ENCODE data around the gene CNTFR.

The CNTFR gene

DNA sequence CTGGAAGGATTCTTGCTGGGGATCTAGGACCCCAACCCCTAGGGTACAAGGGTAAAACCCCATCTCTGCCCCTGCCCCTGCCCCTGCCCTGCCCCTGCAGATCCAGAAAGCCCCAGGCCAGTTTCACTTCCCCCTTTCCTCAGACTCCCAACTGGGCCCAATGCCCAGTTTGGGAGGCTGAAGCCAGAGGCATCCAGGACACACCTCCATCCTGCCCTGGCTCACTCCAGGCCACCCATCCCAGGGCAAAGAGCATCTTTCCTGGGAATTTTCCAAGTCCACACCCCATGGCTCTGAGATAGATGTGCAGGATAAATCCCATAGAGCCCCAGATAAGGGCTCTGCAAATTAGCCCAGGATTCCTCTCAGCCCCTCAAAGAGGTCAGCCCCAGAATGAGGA, 17.4 kb downstream of the CNTFR start:
- no peak for DNase-seq

DNA sequence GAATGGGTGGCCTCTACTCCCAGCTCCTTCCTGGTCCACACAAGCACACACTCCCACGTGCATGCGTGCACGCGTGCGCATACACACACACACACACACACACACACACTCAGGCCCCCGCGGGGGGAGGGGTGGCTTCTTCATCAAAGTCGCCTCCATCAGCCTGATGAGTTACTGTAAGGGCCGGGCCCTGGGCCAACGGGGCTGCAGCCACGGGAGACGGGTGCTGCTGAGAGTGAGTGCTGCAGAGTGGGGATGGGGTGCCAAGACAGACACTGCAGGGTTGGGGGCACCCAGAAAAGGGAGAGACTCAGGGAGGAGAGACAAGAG, 18.1 kb downstream of the CNTFR start:
- DNase-seq: no peak

DNA sequence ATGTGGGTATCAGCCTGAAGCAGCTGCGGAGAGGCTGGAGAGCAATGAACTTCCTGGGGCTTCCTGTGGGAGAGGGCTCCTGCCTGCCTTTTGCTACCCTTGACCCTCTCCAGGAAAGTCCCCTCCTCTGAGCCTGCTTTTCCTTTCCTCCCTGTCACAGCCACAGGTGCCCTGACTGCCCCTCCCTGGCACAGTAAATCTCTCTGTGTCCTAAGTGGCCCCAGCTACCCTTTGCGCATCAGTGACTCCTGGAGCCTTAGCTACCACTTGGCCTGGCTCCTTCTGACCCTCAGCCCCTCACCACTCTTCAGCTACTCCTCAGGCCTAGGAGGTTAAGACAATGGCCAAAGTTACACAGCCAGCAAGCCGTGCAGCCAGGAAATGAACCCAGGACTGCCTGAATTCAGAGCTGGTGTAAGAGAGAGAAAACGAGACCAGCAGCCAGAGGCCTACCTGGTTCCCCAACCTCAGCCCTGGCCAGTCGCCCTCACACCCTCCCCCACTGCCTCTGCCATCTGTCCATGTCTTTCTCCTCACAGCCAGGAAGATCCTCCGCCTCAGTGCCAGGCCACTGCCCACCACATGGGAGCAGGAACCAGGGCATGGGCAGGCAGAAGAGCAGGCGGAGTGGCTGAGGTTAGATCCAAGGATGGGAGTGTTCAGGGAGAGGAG, 18.6 kb downstream of the CNTFR start:
- no peak for DNase-seq

DNA sequence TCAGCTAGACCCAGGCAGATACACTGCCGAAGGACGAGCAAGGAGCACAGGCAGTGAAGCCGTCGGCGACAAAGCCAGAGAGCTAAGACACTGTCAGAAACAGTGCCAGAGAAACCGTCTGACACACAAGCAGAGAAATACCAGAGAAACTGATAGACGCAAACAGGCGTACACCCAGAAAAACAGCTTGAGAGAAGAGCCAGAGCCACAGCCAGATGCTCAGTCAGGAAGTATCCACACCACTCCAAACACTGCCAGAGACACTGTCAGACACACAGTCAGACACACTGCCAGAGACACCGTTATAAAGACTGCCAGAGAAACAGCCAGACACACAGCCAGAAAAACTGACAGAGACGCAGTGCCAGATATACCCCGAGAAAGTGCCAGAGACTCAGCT, 19.1 kb downstream of the CNTFR start:
- peak; percentile 43 for DNase-seq

DNA sequence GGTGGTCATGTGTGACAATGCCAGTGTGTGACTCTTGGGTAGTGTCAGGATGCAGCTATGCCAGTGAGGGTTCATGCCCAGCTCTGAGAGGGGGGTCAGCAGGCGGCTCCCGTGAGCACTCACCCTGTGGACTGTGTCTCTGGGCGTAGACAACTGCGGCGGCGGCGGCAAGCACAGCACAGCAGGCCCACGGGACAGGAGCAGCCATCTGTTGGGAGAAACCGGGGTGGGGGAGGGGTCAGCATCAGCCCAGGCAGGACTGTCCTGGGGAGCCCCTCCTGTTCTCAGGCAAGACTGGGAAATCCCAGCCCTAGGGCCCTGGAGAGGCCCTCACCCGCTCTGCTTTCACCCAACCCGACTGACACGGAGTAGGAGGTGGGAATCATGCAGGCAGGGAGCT, 20.8 kb downstream of the CNTFR start:
- peak; percentile 22 for DNase-seq

- no peak for DNase-seq
Observed at GRCh38 chr9:34568133-34568532, 21.4 kb downstream of the CNTFR start.

DNA sequence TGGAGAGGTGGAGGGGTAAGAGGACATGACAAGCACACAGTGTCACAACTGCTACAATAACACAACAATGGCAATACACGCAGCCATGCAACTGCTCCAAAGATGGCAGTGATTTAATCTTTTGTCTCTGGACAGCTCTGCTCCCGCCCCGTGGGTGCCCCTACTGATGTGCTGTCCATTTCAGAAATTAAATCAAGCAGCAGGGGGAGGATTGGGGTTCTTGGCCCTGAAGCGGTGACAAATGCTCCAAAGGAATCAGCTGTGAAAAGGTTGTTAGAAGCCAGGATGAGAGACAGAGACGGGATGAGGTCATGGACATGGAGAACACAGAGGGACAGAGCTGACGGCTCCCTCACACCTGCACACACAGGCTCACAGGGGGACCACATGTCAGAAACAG, 22.6 kb downstream of the CNTFR start:
- no peak for DNase-seq

DNA sequence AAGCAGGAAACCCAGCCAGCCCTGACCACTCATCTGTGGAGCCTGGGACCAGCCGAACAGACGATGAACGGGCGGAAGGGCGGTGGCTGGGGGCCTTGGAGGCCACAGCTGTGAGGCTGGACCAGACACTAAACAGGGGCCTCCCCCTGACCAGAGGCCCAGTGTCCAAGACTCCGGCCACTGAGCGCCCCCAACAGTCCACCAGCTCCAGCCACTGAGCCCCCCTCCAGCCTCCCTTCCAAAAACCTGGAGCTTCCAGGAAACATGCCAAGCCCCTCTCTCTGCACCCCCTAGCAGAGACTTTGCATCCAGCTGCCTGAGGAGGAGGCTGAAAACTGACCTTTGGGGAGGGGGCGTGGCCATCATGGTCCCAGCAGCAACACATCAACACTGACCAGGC, 23.2 kb downstream of the CNTFR start:
- DNase-seq: no peak

DNA sequence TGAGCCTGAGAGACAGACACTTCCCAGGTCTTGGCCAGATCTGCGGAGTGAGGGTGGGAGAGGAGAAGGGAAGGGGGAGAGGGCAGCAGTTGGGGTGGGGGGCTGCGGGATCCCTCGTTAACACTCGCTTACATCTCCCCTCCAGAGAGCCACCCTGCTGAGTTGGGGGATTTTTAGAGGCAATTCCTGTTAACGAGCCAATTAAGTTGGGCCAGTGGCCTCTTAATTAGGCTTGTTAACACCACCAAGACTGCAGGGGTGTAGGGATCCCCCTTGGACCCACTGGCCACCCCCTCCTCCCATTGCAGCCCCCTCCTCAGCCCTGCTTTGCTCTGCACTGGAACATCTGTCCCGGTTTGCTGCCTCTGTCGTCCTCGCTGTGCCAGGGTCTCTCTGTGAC, 23.7 kb downstream of the CNTFR start:
- no peak for DNase-seq

DNA sequence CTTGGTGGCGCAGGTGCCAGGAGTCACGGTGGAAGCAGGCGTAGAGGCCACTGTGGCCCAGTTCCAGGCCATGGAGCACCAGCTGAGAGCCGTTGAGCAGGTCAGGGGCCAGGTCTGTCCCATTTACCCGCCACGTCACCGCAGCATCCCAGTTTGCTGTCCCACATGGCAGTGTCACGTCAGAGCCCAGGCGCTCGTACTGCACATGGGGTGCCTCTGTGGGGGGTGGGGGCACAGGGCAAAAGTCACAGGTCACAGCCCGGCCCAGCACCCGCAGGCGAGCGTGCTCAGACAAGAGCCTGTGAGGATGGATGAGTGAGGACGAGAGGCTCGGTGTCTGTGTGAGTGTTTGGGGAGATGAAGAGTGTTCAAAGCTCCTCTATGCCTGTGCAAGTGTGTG, 24.9 kb downstream of the CNTFR start:
- DNase-seq: no peak

DNA sequence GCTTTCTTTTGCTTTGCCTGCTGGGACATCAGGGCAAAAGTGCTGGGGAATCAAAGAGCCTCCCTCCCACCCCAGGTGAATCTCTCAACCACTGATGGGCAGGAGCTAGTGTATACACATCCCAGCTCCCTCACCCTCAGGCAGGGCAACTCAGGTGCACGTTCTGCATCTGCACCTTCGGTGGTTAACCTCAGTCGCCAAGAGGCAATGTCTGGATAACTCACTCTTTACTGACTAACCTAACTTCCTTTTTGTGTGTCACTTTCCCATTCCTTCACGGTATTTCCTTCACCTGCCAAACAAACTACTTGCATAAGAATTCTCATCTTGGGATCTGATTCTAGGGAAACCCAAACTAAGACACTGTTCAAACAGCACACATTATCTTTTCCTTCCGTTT, 26.3 kb downstream of the CNTFR start:
- no peak for DNase-seq

- peak; percentile 19 for DNase-seq
Observed at GRCh38 chr9:34562135-34562745, 27.3 kb downstream of the CNTFR start.

GRCh38 chr9:34560599-34561214, 28.8 kb downstream of the CNTFR start:
- no peak for DNase-seq

DNA sequence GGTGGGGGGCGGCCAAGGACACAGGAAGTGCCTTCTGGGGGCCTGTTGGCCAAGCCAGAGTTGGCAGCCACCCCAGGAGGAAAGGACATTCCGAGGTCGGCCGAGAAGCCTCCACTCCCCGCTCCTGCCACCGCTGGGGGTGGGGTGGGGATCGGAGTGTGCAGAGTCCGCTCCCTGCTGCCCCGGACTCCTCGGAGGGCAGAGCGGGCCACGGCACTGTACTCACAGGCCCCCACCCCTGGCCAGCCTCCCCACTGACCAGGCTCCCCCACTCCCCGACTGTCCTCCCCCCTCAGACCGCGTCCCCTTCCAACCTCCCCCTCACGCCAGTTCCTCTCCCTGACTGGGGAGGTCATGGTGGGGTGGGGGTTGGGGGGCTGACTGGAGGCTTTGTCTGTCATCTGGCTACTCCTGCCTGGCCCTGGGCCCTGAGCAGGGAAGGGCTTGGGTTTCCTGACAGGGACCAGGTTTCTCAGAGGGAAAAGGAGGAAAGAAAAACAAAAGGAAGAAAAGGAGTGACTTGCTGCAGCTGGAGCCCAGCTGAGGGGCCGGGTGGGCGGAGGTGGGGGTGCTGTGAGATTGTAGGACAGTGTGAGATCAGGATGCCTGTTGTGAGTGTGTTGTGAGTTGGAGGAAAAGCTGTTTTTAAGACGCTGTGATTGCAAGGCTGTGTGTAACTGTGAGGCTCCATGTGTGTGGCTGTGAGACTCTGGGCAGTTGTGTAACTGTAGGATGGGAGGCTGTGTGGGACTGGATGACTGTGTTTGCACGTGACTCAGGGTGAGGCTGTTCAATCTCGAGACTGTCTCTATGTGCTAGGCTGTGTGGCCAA, 29.7 kb downstream of the CNTFR start:
- DNase-seq: no peak

DNA sequence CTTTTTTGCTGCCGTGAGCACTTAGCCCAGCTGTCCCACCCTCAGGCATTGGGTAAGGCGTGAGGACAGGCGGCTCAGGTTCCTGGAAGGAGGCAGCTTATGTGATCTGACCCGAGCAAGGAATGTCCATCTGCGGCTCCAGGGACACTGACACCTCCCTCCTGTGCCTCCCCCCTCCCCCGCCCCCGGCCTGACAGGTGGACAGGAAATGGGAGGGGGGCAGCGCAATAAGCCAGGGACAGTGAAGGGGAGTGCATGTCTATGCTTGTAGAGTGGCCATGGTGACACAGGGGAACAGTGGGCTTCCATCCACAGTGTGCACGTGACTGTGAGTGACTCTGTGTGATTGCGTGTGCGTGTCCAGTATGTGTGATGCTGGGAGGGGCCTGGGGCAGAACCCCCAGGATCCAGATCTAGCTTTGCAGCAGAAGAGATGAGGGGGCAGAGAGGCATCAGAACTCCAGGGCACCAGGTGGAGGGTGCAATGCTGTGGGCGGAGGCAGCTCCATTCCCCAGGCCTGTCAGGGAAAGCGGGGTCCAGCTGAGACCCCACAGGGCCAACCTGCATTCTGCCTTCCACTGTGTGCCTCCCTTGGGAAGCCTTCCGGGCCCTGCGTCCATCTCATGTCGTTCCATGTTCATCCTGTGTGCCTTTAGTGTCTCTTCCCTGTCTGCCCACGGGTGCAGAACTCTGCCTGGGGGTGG, 30.5 kb downstream of the CNTFR start:
- DNase-seq: no peak

DNA sequence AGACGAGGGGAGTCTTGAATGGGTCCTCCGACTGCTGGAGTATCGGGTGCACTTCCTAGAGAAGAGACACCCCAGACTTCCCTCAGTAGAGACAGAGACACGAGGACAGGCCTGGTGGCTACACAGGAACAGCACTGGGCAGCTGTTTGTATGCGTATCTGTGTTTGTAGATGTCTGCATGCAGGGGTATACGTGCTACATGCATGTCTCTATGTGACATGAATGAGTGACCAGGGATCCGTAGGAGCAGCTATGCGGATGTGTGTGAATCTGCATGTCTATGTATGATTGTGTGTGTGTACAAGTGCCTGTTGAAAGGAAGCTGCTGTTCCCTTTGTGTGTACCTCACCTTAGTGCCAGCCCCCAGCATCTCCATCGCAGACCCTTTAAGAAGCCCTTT, 31.2 kb downstream of the CNTFR start:
- DNase-seq: no peak

- no peak for DNase-seq
Observed at GRCh38 chr9:34557426-34558321, 31.9 kb downstream of the CNTFR start.

GRCh38 chr9:34556949-34557348, 32.6 kb downstream of the CNTFR start:
- DNase-seq: no peak

DNA sequence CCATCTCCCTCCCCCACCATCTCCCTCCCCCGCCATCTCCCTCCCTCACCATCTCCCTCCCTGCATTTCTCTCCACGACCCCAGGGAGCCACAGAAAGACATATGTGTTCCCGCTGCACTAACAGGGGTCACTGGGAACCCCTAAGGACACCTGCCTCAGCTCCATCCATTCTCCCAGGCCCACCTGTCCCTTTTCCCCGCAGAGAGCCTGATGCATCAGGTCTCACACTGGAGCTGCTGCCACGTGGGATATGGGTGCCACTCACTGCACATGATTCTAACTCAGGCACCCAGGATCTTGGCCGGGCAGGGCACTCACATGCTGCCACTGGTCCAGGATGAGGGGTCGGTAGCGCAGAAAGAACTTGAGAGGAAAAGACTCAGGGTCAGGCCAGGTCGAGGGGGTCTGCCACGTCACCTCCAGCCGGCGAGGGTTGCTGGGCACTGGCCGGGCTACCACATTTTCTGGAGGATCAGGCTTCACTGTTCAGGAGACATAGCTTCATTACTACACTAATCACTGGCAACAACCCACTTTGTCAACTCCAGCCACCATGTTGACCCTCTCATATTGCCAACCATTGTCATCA, 33.5 kb downstream of the CNTFR start:
- no peak for DNase-seq

DNA sequence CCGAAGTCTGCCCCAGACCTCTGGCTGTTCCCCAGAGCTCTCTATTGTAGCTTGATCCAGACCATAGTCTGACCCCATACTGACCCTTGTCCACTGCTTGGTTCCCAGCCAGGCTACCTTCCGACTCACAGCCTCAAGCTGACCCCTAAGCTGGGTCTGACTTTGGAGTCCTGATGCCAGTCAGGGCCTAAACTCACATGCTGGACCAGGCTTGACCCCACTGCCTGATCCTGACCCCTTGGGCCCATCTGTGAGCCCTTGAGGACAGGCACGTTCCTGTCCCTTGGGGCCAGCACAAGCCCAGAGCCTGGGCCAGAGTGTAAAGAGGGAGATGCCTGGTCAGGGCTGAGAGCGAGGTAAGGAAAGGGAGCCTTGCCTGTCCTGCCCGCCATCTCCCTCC, 34.0 kb downstream of the CNTFR start:
- DNase-seq: no peak

GRCh38 chr9:34555002-34555348, 34.5 kb downstream of the CNTFR start:
- DNase-seq: no peak
